H1 (cell line): Measurements from ENCODE around the gene STPG1. TPM values are rescaled to one million over a fixed set of nuclear protein-coding genes. Genes with fewer than 3 reads are reported as not detected.

Experiments
- CTCF ChIA-PET: fragments of 300-600 bp; sonication (Branson Sonifier 250); formaldehyde crosslinking; loops from one replicate; lab custom pipeline; 2021; ENCODE audit not compliant: partially characterized antibody; lab: Charles Lee
- POLR2A ChIA-PET: fragments of 300-600 bp; sonication (Branson Sonifier 250); formaldehyde crosslinking; loops from one replicate; lab custom pipeline; 2021; ENCODE audit warnings: inconsistent platforms; ENCODE audit not compliant: partially characterized antibody; lab: Charles Lee
- DNase-seq, 2 experiments: peaks; one replicate each; pipeline versions ENCODE4 v3.0.0 to v3.0.0-alpha.2; 2010 to 2022; ENCODE audit warnings: low spot score in 2 of 2, low read depth in 1 of 2, mixed read lengths in 1 of 2
- FAIRE-seq: peaks from 2 replicates; lab custom pipeline; 2011; peaks lifted over from hg19 to GRCh38; lab: Jason Lieb, UNC
- H2AFZ ChIP-seq: 2 replicates; pipeline ENCODE4 v1.8.1; 2012; ENCODE audit warnings: low read length, inconsistent platforms
- H2AK5ac ChIP-seq: 2 replicates; pipeline ENCODE4 v1.6.1; 2013; ENCODE audit warnings: low read depth, low read length
- H2BK120ac ChIP-seq: replicated peaks from 2 replicates; pipeline ENCODE3; 2013; ENCODE audit warnings: low read depth, low read length, inconsistent platforms
- H2BK12ac ChIP-seq: 2 replicates; pipeline ENCODE4 v1.6.1; 2013; ENCODE audit warnings: low read depth, low read length
- H2BK15ac ChIP-seq: 2 replicates; pipeline ENCODE4 v1.6.1; 2013; ENCODE audit warnings: low read length
- H2BK20ac ChIP-seq: 2 replicates; pipeline ENCODE4 v1.6.1; 2013; ENCODE audit warnings: low read length
- H2BK5ac ChIP-seq: 2 replicates; pipeline ENCODE4 v1.6.1; 2013; ENCODE audit warnings: low read depth, low read length
- H3K14ac ChIP-seq: 2 replicates; pipeline ENCODE4 v1.6.1; 2013; ENCODE audit warnings: inconsistent platforms; ENCODE audit not compliant: insufficient read length
- H3K18ac ChIP-seq: 2 replicates; pipeline ENCODE4 v1.6.1; 2013; ENCODE audit warnings: low read length; ENCODE audit errors: extremely low read depth
- H3K23ac ChIP-seq: 2 replicates; pipeline ENCODE4 v1.6.1; 2013; ENCODE audit warnings: inconsistent platforms; ENCODE audit not compliant: insufficient read length
- H3K23me2 ChIP-seq: 2 replicates; pipeline ENCODE4 v1.6.1; 2013; ENCODE audit warnings: low read depth, low read length
- H3K27ac ChIP-seq: 2 replicates; pipeline ENCODE4 v1.6.1; 2011; ENCODE audit warnings: low read depth, low read length, inconsistent platforms
- H3K27me3 ChIP-seq, 4 experiments: replicated peaks in 1 of 4; 1 replicate in 1 of 4; 2 replicates in 3 of 4; pipeline versions ENCODE4 v1.6.1 to v1.8.1; 2011 to 2013; ENCODE audit warnings: low read length in 3 of 4, mild to moderate bottlenecking in 3 of 4, inconsistent platforms in 2 of 4, mixed read lengths in 2 of 4, moderate library complexity in 1 of 4; ENCODE audit not compliant: control insufficient read depth in 3 of 4, insufficient read depth in 3 of 4; ENCODE audit errors: extremely low read depth in 1 of 4
- H3K36me3 ChIP-seq, 4 experiments: 2 replicates each; pipeline versions ENCODE4 v1.6.1 to v1.8.1; 2011 to 2013; ENCODE audit warnings: mild to moderate bottlenecking in 4 of 4, low read length in 3 of 4, moderate library complexity in 2 of 4, control low read depth in 1 of 4, inconsistent platforms in 1 of 4; ENCODE audit not compliant: insufficient read depth in 4 of 4, control insufficient read depth in 2 of 4
- H3K4ac ChIP-seq: replicated peaks from 2 replicates; pipeline ENCODE3; 2013; ENCODE audit warnings: low read length, low read depth, mixed read lengths, inconsistent platforms; ENCODE audit not compliant: insufficient read length
- H3K4me1 ChIP-seq, 4 experiments: replicated peaks in 1 of 4; 1 replicate in 1 of 4; 2 replicates in 3 of 4; pipeline versions ENCODE4 v1.6.1 to v1.8.1; 2011 to 2013; ENCODE audit warnings: low read length in 3 of 4, inconsistent platforms in 2 of 4, mixed read lengths in 1 of 4; ENCODE audit not compliant: insufficient read depth in 4 of 4, control insufficient read depth in 3 of 4
- H3K4me2 ChIP-seq, 2 experiments: 2 replicates each; pipeline versions ENCODE4 v1.6.1 to v1.8.1; 2011 to 2013; ENCODE audit warnings: low read depth in 2 of 2, low read length in 2 of 2, control low read depth in 1 of 2, inconsistent platforms in 1 of 2, mild to moderate bottlenecking in 1 of 2; ENCODE audit not compliant: insufficient read depth in 1 of 2
- H3K4me3 ChIP-seq, 4 experiments: fragments of 200-600, 300-600 bp in 1 of 4; sonication (generic), shearing (Covaris generic), sonication (Bioruptor Twin) in 1 of 4; 2 replicates each; pipeline versions ENCODE4 v1.5.1 to v1.8.1; 2011 to 2016; ENCODE audit warnings: low read length in 4 of 4, low read depth in 3 of 4, control low read depth in 2 of 4, inconsistent platforms in 2 of 4, mild to moderate bottlenecking in 2 of 4, mixed read lengths in 1 of 4, moderate library complexity in 1 of 4; ENCODE audit not compliant: insufficient read depth in 2 of 4; ENCODE audit errors: extremely low read depth in 1 of 4
- H3K56ac ChIP-seq: replicated peaks from 2 replicates; pipeline ENCODE3; 2013; ENCODE audit warnings: low read depth, mild to moderate bottlenecking, mixed read lengths, low read length, inconsistent platforms; ENCODE audit not compliant: insufficient read length
- H3K79me1 ChIP-seq: 2 replicates; pipeline ENCODE4 v1.6.1; 2013; ENCODE audit warnings: low read depth, low read length, control low read depth
- H3K79me2 ChIP-seq, 2 experiments: 2 replicates each; pipeline versions ENCODE4 v1.6.1 to v1.8.1; 2012 to 2013; ENCODE audit warnings: low read length in 2 of 2, mild to moderate bottlenecking in 2 of 2, inconsistent platforms in 1 of 2; ENCODE audit not compliant: insufficient read depth in 2 of 2, control insufficient read depth in 1 of 2
- H3K9ac ChIP-seq, 4 experiments: replicated peaks in 1 of 4; 1 replicate in 1 of 4; 2 replicates in 3 of 4; pipeline versions ENCODE4 v1.6.1 to v1.8.1; 2011 to 2013; ENCODE audit warnings: low read depth in 3 of 4, low read length in 3 of 4, control low read depth in 2 of 4, mild to moderate bottlenecking in 2 of 4, moderate library complexity in 2 of 4, inconsistent platforms in 1 of 4; ENCODE audit errors: extremely low read depth in 1 of 4
- H3K9me3 ChIP-seq, 2 experiments: 2 replicates each; pipeline versions ENCODE4 v1.6.1 to v1.8.1; 2012 to 2013; ENCODE audit warnings: mild to moderate bottlenecking in 2 of 2, moderate library complexity in 2 of 2, control low read depth in 1 of 2, inconsistent platforms in 1 of 2, low read depth in 1 of 2, low read length in 1 of 2, mixed read lengths in 1 of 2; ENCODE audit not compliant: insufficient read depth in 2 of 2
- H4K20me1 ChIP-seq, 2 experiments: replicated peaks in 1 of 2; 2 replicates each; pipeline versions ENCODE3 to v1.8.1; 2011 to 2013; ENCODE audit warnings: inconsistent platforms in 2 of 2, low read length in 2 of 2, mild to moderate bottlenecking in 1 of 2; ENCODE audit not compliant: insufficient read depth in 2 of 2, control insufficient read depth in 1 of 2
- H4K5ac ChIP-seq: 2 replicates; pipeline ENCODE4 v1.6.1; 2013; ENCODE audit warnings: low read length, low read depth, mixed read lengths, inconsistent platforms; ENCODE audit not compliant: insufficient read length
- H4K8ac ChIP-seq: 2 replicates; pipeline ENCODE4 v1.8.0; 2013; ENCODE audit warnings: mild to moderate bottlenecking, moderate library complexity, low read length, inconsistent platforms; ENCODE audit not compliant: insufficient read depth; ENCODE audit errors: extremely low read depth
- H4K91ac ChIP-seq: replicated peaks from 2 replicates; pipeline ENCODE3; 2013; ENCODE audit warnings: low read length, mixed read lengths, inconsistent platforms; ENCODE audit not compliant: insufficient read length
- BCL11A ChIP-seq, 2 experiments: IDR thresholded peaks; one replicate each; pipeline ENCODE4 v1.6.1; 2011; ENCODE audit warnings: low read depth in 2 of 2, low read length in 2 of 2, mild to moderate bottlenecking in 2 of 2
- CEBPB ChIP-seq: IDR thresholded peaks from 2 replicates; pipeline ENCODE4 v1.6.1; 2012; ENCODE audit warnings: low read depth, low read length
- CTBP2 ChIP-seq: IDR thresholded peaks from 2 replicates; pipeline ENCODE4 v1.7.0; 2011; ENCODE audit warnings: borderline replicate concordance, mild to moderate bottlenecking, moderate library complexity, mixed read lengths, low read length; ENCODE audit not compliant: insufficient read depth, insufficient read length
- E2F6 ChIP-seq: IDR thresholded peaks from 2 replicates; pipeline ENCODE4 v1.6.1; 2012; ENCODE audit warnings: inconsistent platforms
- EP300 ChIP-seq, 2 experiments: IDR thresholded peaks; 1 replicate in 1 of 2; 2 replicates in 1 of 2; pipeline ENCODE4 v1.6.1; 2011 to 2012; ENCODE audit warnings: low read depth in 2 of 2, low read length in 2 of 2, mild to moderate bottlenecking in 2 of 2, borderline replicate concordance in 1 of 2, inconsistent platforms in 1 of 2, moderate library complexity in 1 of 2
- FOSL1 ChIP-seq: IDR thresholded peaks from 2 replicates; pipeline ENCODE4 v1.6.1; 2011; ENCODE audit warnings: mild to moderate bottlenecking, low read depth, low read length, moderate library complexity; ENCODE audit not compliant: insufficient read depth
- HDAC6 ChIP-seq: IDR thresholded peaks from one replicate; pipeline ENCODE4 v1.7.1; 2012; ENCODE audit warnings: low read depth, mild to moderate bottlenecking, inconsistent platforms, low read length, moderate library complexity
- RXRA ChIP-seq: IDR thresholded peaks from 2 replicates; pipeline ENCODE4 v1.6.1; 2011; ENCODE audit warnings: low read depth, mild to moderate bottlenecking, low read length, moderate library complexity; ENCODE audit not compliant: insufficient read depth
- SIRT6 ChIP-seq: IDR thresholded peaks from one replicate; pipeline ENCODE4 v1.7.1; 2012; ENCODE audit warnings: low read length, inconsistent platforms
- SP2 ChIP-seq: IDR thresholded peaks from 2 replicates; pipeline ENCODE4 v1.6.1; 2012; ENCODE audit warnings: mild to moderate bottlenecking, low read length, inconsistent platforms
- SRF ChIP-seq: IDR thresholded peaks from 2 replicates; pipeline ENCODE4 v1.6.1; 2011; ENCODE audit warnings: mild to moderate bottlenecking, low read depth, low read length, moderate library complexity
- SUZ12 ChIP-seq: fragments of 200-600 bp; sonication (generic); IDR thresholded peaks from 2 replicates; pipeline ENCODE4 v1.6.1; 2012; ENCODE audit warnings: mild to moderate bottlenecking, inconsistent platforms, low read length, moderate library complexity, mixed read lengths
- TAF7 ChIP-seq: optimal IDR thresholded peaks from 2 replicates; pipeline ENCODE3; 2011; ENCODE audit warnings: low read depth, mild to moderate bottlenecking, inconsistent platforms, low read length, moderate library complexity, borderline replicate concordance
- TEAD4 ChIP-seq: IDR thresholded peaks from 2 replicates; pipeline ENCODE4 v1.6.1; 2012; ENCODE audit warnings: low read depth, low read length, inconsistent platforms, mixed read lengths
- WGBS, 2 experiments: shearing (Covaris generic) in 1 of 2; methylation state at CpG; one replicate each; pipeline versions ENCODE4 v1.1.6 to v1.1.7; 2013 to 2015; ENCODE audit warnings: low lambda C conversion rate in 2 of 2, mixed read lengths in 2 of 2, inconsistent platforms in 1 of 2, low coverage in 1 of 2, missing lambda C conversion rate in 1 of 2; ENCODE audit not compliant: insufficient replicate concordance in 2 of 2, insufficient coverage in 1 of 2, insufficient read length in 1 of 2; ENCODE audit errors: extremely low coverage in 1 of 2, missing lambda C conversion rate in 1 of 2; 5-methylcytosine and 5-hydroxymethylcytosine counted together
- polyA plus RNA-seq, 7 experiments: library from polyadenylated mRNA; depleted of rRNA in 3 of 7; stranded (reverse) in 5 of 7; unstranded in 2 of 7; fragments of >200 nt in 5 of 7; fragments of 200-250 nt in 2 of 7; gene quantifications; 1 replicate in 5 of 7; 2 replicates in 1 of 7; 4 replicates in 1 of 7; pipeline versions ENCODE4 v1.2.1 to v1.2.3, GENCODE V29; 2011 to 2013; ENCODE audit warnings: missing spikeins in 2 of 7, mixed read lengths in 2 of 7
- total RNA-seq: library from RNA; stranded (reverse); fragmentation: NEBNext Ultra II Directional; extraction: Animal tissue kit (Norgen Biotek cat#: 25700); gene quantifications from 2 replicates; pipeline ENCODE4 v1.2.1, GENCODE V29; 2021

Gene STPG1
- total and polyA plus RNA-seq, 2 of the 8 experiments (the other 6 are each of a cell fraction or from before 2014, with no cell fraction given): 10.3 to 11.2 TPM

- 0 out of 7 replicates have a peak, but pooled peaks cover 0 to 2% (median 0%) of the 10 kb centered on the region in 4 experiments for H3K27me3 ChIP-seq
- no peak overlapping the region for H3K4ac ChIP-seq
- DNase-seq: no peak
- H3K23ac ChIP-seq: no peak overlapping the region
- H2BK20ac ChIP-seq: no peak overlapping the region
- H3K14ac ChIP-seq: no peak overlapping the region
- no peaks in the 10 kb centered on the region for H3K36me3 ChIP-seq
- H3K9me3 ChIP-seq: no peaks in the 10 kb centered on the region
- H3K4me3 ChIP-seq: no peak overlapping the region
- no peak overlapping the region for H4K5ac ChIP-seq
- no peak overlapping the region for H3K4me2 ChIP-seq
- no peak for FAIRE-seq
- H4K91ac ChIP-seq: no peak overlapping the region
- peaks cover 3% of the 10 kb centered on the region; the same call in 1 of the 2 replicates for H3K23me2 ChIP-seq
- H2AK5ac ChIP-seq: no peak overlapping the region
- H3K4me1 ChIP-seq: no peaks in the 10 kb centered on the region
- no peak overlapping the region for H2AFZ ChIP-seq
- no peak overlapping the region for H2BK5ac ChIP-seq
- H2BK120ac ChIP-seq: no peak overlapping the region
- H3K9ac ChIP-seq: no peak overlapping the region
- H3K18ac ChIP-seq: no peak overlapping the region
- WGBS, 2 experiments: 98% methylated on average over 2 of the region's 2 CpGs; no CpG with 5 or more reads in 1 of the 2 experiments
- CTCF ChIA-PET: interaction anchor here (0.5 to 3.5 kb wide), 5 partner anchors 9 to 1845 kb away, joined by 3 to 13 read pairs (median 3); no protein-coding TSS in a partner anchor
- H2BK12ac ChIP-seq: no peak overlapping the region
- H3K27ac ChIP-seq: no peak overlapping the region
- H3K56ac ChIP-seq: no peak overlapping the region
- H4K8ac ChIP-seq: no peak overlapping the region
- H2BK15ac ChIP-seq: no peak overlapping the region
- no peaks in the 10 kb centered on the region for H4K20me1 ChIP-seq
- H3K79me1 ChIP-seq: no peaks in the 10 kb centered on the region
- H3K79me2 ChIP-seq: no peaks in the 10 kb centered on the region
- POLR2A ChIA-PET: no interaction called here
- TF ChIP-seq FOSL1 (no peak), CEBPB (no peak), TEAD4 (no peak), EP300 (IDR thresholded peaks at IDR 0.05; ENCODE audit: borderline replicate concordance in 1 of 2, low read depth in 2 of 2, low read length in 2 of 2) (no peak), SIRT6 (no peak), RXRA (no peak), E2F6 (no peak), SRF (no peak), BCL11A (IDR thresholded peaks at IDR 0.05; ENCODE audit: low read depth in 2 of 2, low read length in 2 of 2) (no peak), SP2 (no peak), HDAC6 (no peak), CTBP2 (no peak), TAF7 (no peak), SUZ12 (no peak)
These were observed 63.7 kb downstream of the STPG1 start for GRCh38 chr1:24349891-24350290.
